Body of pancreas (tissue), 4 donors: Measurements from ENCODE around the gene ADAMTS3.

ENCODE experiments used
- POLR2A ChIP-seq, 3 donors: fragments of 450-650 bp; IDR thresholded peaks; one replicate each; pipeline ENCODE4 v1.6.1; 2016; ENCODE audit warnings: antibody characterized with exemption in 3 of 3, mild to moderate bottlenecking in 2 of 3
- TF ChIP-seq, protein P1 (sequence below), 7 experiments: fragments of 450-650 bp in 4 of 7; fragments of 200-600 bp in 3 of 7; sonication (generic) in 3 of 7; IDR thresholded peaks; one replicate each; pipeline ENCODE4 v1.5.1; 2016 to 2019; ENCODE audit warnings: antibody characterized with exemption in 7 of 7

DNA sequence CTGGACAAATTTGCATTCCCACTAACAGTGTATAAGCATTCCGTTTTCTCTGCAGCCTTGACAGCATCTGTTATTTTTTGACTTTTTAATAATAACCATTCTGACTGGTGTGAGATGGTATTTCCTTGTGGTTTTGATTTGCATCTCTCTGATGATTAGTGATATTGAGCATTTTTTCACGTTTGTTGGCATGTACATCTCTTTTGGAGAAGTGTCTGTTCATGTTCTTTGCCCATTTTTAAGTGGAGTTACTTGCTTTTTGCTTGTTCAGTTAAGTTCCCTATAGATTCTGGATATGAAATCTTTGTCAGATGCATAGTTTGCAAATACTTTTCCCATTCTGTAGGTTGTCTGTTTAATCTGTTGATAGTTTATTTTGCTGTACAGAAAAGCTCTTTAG is 68.8 kb downstream of the ADAMTS3 start:
- TF ChIP-seq, protein P1, sequence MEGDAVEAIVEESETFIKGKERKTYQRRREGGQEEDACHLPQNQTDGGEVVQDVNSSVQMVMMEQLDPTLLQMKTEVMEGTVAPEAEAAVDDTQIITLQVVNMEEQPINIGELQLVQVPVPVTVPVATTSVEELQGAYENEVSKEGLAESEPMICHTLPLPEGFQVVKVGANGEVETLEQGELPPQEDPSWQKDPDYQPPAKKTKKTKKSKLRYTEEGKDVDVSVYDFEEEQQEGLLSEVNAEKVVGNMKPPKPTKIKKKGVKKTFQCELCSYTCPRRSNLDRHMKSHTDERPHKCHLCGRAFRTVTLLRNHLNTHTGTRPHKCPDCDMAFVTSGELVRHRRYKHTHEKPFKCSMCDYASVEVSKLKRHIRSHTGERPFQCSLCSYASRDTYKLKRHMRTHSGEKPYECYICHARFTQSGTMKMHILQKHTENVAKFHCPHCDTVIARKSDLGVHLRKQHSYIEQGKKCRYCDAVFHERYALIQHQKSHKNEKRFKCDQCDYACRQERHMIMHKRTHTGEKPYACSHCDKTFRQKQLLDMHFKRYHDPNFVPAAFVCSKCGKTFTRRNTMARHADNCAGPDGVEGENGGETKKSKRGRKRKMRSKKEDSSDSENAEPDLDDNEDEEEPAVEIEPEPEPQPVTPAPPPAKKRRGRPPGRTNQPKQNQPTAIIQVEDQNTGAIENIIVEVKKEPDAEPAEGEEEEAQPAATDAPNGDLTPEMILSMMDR (IDR thresholded peaks at IDR 0.05): no peak
- no peak for TF ChIP-seq POLR2A (IDR thresholded peaks at IDR 0.05)
